ENCODE measurements around the gene CERT1.
"Not testable (repeated sequence)": the region's sequence is repeated elsewhere in the genome, so short reads cannot be mapped to it uniquely, and the experiment has no call there.

Gene CERT1

GRCh38 chr5:75524071-75524470, 12.6 kb upstream of the CERT1 start:
- DNase-seq (ENCODE audit: low read depth in 2 of 2): peak in 1 of 2 experiments; percentile 32

DNA sequence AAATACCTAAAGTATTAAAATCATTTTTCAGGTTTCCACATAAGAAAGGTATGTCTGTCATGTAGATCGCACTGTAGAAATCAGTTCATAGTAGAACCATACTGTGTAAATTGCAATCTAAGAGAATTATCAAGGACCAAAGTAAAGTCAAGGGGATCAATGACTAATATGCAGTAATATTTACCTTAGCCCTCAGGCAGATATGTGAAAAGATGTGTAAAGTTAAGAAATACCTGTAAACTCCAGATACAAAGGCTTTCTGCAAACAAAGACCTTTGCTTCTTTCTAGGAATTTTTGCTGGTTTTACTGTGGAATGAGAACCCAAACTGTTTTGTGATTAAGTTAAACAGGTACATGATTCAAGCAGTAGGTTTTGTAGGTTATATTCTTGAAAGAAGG, 11.8 kb upstream of the CERT1 start:
- no peak for DNase-seq (ENCODE audit: low read depth in 2 of 2)

DNA sequence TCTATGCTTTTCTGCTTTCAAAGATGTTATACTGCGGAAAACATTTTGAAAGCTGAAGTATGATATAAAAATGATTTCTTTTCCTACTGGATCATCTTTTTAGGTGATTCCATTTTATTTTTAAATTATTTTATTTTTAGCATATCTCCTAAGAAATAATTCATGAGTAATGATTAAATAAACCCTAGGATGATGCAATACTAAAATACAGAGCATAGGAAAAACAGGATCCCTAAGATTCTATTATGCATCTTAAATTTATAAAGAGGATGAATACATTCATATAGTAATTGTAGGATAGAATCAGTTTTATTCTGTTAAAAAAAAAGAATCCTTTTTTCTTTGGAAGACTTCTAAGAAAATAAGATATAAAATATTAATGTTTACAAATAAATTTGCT, 11.1 kb upstream of the CERT1 start:
- DNase-seq (ENCODE audit: low read depth in 2 of 2): no peak

GRCh38 chr5:75522025-75522424, 10.6 kb upstream of the CERT1 start:
- no peak for DNase-seq (ENCODE audit: low read depth in 2 of 2)

DNA sequence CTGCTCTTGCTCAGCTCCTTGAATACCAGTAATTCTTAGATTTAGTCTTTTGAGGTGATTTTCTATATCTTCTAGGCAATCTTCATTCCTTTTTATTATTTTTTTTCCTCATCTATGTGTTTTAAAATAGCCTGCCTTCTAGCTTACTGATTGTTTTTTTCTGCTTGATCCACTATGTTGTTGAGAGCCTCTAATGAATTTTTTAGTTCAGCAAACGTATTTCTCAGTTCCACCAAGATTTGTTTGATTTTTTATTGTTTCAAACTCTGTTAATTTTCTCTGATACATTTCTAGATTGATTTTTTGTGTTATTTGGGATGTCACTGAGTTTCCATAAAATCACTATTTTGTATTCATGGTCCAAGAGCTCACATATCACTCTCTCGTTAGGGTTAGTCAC, 9.8 kb upstream of the CERT1 start:
- no peak for DNase-seq (ENCODE audit: low read depth in 2 of 2)

DNA sequence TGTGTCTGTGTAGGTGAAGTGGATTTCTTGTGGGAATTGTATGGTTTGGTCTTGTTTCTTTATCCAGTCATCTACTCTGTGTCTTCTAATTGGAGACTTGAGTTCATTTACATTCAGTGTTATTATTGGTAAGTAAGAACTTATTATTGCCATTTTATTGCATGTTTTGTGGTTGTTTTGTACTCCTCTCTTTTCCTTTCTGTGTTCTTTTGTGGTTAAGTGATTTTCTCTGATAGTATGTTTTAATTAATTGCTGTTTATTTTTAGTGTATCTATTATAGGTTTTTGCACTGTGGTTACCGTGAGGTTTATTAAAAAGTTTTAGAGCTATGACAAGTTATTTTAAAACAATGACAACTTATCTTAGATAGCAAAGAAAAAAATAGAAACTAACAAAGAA, 8.3 kb upstream of the CERT1 start:
- no peak for DNase-seq (ENCODE audit: low read depth in 2 of 2)

GRCh38 chr5:75514323-75514722, 2.9 kb upstream of the CERT1 start:
- no peak for DNase-seq (ENCODE audit: low read depth in 2 of 2)

DNA sequence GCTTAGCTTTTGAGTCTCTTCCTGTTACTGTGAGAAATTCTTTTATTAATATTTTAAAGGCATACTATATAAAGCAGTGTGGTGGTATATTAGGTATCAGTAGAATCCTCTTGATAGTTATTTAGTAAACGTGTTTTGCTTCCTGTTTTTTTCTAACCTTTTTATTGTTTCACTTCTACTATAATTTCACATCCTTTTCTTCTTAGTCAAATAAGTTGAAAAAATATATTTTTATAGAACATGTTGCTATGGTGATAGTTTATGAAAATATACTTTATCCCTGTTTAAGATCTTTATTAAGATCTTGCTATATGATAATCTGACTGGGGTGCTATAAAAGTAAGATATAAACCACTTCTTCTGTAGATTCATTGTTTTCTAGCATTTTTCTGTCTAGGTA, 2.4 kb upstream of the CERT1 start:
- DNase-seq (ENCODE audit: low read depth in 2 of 2): no peak

DNA sequence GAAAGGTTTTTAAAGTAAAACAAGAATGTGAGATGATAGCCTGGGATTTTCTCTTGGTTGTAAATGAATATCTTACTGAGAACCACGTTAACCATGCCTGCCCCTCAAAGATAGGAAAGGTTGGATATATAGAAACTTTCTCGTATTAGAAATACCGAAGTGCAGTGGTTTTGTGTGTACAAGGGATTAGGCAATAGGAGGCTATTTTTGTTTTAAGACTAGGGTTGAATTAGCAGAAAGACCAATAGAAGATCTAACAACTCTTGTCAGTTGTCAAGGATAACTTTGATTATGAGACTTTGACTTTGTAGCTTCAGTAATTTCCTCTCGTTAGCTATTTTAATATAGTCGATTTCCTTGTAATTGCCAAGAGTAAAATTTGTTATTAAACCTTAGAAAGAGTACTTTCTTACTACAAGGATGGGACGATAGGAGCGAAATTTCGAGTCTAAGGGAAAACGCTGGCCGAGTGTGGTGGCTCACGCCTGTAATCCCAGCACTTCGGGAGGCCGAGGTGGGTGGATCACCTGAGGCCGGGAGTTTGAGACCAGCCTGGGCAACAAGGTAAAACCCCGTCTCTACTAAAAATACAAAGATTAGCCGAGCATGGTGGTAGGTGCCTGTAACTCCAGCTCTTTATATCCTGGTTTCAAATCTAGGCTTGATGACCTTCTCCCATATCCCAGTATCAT, 1.1 kb upstream of the CERT1 start:
- DNase-seq (ENCODE audit: low read depth in 2 of 2): no peak

- DNase-seq (ENCODE audit: low read depth in 2 of 2): no peak
These were observed 494 bp downstream of the CERT1 start for GRCh38 chr5:75510836-75511434.

DNA sequence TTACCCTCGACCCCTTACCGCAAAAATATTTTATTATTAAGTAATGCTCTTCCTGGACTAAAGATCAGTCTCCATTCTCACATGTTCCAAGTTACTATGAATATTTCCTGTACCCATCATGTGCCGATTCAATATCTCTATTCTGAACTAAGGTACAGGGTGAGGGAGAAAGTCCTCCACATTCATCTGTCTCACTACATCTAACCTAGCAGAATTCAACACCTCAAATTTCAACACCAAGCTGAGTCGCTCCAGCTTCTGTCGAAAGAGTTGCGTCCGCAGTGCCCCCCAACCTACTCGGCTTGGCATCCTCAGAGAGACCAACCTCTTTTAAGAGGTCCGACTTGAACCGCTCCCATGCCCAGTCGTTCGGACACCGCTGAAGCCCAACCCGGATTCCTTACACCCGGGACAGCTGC, 1.0 kb downstream of the CERT1 start:
- no peak for DNase-seq (ENCODE audit: low read depth in 2 of 2)

DNA sequence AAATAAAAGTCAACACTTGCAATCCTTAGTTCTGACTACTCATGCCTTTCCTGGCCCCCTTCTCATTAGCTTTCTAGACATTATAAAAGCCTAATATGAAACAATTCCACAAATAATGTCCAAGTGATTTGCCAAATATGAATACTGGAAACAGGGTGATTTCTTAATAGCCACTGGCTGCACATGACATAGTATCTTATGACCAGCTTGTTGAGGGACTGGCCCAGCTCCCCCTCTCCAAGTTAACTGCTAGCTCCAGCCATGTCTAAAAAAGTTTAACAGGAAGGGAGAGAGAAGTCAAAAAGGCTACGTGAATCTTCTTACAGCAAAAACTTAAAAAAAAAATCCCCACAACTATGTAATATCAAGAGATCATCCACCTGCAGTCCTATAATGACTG, 1.5 kb downstream of the CERT1 start:
- DNase-seq (ENCODE audit: low read depth in 2 of 2): no peak

- DNase-seq (ENCODE audit: low read depth in 2 of 2): no peak
These were observed 1.9 kb downstream of the CERT1 start for GRCh38 chr5:75509546-75509945.

- no peak for DNase-seq (ENCODE audit: low read depth in 2 of 2)
These were observed 3.6 kb downstream of the CERT1 start for GRCh38 chr5:75507841-75508240.

DNA sequence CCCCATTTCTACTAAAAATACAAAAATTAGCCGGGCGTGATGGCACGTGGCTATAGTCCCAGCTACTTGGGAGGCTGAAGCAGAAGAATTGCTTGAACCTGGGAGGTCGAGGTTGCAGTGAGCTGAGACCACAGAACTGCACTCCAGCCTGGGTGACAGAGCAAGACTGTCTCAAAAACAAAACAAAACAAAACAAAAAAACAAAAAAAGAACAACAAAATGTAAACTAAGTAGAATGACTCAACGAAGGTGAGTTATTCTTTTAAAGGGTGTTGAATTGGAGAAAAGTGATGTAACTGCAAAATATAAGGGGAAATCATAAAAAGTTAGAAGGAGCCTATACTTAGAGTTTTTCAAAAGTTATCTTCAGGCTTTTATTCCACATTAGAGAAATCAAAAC, 6.3 kb downstream of the CERT1 start:
- DNase-seq (ENCODE audit: low read depth in 2 of 2): not testable (repeated sequence)

GRCh38 chr5:75498875-75499274, 12.6 kb downstream of the CERT1 start:
- DNase-seq (ENCODE audit: low read depth in 2 of 2): not testable (repeated sequence)

DNA sequence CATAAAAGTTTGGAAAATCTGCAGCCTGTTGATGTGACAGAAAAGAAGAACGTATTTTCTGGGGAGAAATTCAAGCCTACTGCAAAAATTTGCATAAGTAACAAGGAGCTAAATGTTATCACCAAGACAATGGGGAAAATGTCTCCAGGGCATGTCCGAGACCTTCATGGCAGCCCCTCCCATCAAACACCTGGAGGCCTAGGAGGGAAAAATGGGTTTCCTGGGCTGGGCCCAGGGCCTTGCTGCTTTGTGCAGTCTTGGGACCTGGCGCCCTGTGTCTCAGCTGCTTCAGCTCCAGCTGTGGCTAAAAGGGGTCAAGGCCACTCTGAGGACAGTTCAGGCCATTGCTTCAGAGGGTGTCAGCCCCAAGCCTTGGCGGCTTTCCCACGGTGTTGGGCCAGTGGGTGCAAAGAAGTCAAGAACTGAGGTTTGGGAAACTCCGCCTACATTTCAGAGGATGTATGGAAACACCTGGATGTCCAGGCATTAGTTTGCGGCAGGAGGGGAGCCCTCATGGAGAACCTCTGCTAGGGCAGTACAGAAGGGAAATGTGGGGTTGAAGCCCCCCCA, 13.1 kb downstream of the CERT1 start:
- DNase-seq (ENCODE audit: low read depth in 2 of 2): no peak

DNA sequence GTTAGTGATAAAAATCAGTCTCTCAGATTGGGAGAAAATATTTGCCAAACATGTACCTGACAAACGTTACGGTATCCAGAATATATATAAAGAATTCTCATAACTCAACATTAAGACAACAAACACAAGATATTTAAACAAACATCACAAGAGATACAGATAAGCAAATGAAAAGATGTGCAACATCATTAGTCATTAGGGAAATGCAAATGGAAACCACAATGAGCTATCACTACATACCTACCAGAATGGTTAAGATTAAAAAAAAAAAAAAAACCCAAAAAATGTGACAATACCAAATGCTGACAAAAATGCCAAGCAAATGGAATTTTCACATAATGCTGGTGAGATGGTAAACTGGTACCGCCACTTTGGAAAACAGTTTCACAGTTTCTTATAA, 15.4 kb downstream of the CERT1 start:
- DNase-seq (ENCODE audit: low read depth in 2 of 2): no peak

- DNase-seq (ENCODE audit: low read depth in 2 of 2): no peak
These were observed 19.8 kb downstream of the CERT1 start for GRCh38 chr5:75491621-75492020.

DNA sequence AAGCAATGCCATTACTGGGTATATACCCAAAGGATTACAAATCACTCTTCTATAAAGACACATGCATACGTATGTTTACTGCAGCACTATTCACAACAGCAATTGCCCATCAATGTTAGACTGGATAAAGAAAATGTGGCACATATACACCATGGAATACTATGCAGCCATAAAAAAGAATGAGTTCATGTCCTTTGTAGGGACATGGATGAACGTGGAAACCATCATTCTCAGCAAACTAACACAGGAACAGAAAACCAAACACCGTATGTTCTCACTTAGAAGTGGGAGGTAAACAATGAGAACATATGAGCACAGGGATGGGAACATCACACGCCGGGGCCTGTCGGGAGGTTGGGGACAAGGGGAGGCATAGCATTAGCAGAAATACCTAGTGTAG, 21.6 kb downstream of the CERT1 start:
- not testable (repeated sequence) for DNase-seq (ENCODE audit: low read depth in 2 of 2)

DNA sequence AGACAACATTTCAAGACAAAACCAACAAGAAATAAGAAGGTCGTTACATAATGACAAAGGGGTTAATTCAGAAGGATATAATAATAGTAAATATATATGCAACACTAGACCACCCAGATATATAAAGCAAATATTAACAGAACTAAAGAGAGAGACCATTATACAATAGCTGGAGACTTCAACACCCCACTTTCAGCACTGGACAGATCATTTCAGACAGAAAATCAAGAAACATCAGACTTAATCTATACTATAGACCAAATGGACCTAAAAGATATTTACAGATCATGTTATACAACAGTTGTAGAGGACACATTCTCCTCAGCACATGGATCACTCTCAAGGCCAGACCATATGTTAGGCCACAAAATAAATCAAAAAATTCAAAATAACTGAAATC, 26.8 kb downstream of the CERT1 start:
- DNase-seq (ENCODE audit: low read depth in 2 of 2): no peak

DNA sequence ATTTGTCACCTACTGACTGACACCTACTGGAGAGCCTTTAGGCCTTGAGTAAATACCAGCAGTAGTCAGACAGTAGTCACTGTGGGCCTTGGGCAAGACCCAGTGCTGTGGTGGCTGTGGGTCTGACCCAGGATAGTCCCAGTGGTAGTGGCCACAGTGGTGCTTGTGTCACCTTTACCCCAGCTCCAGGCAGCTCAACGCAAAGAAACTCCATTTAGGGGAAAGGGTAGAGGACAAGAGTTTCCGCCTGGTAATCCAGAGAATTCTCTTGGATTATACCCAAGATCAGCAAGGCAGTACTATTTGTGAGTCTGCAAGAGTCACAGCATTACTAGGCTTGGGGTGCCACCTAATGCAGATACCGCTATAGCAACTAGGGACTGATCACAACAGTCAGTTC, 28.9 kb downstream of the CERT1 start:
- no peak for DNase-seq (ENCODE audit: low read depth in 2 of 2)

GRCh38 chr5:75481024-75481423, 30.4 kb downstream of the CERT1 start:
- DNase-seq (ENCODE audit: low read depth in 2 of 2): no peak

- no peak for DNase-seq (ENCODE audit: low read depth in 2 of 2)
These were observed 36.1 kb downstream of the CERT1 start for GRCh38 chr5:75475364-75475763.

Data from fibroblast of skin of left quadriceps (primary cell).